Stimulated activated CD4-positive, alpha-beta T cell treated with anti-CD3 and anti-CD28 coated beads, Interleukin-1b, Interleukin-23, amount 100 ng/mL, for 24 hours (primary cell): ENCODE data around the gene TMEM225B.
"Not testable (repeated sequence)": the region's sequence is repeated elsewhere in the genome, so short reads cannot be mapped to it uniquely, and the experiment has no call there.

ENCODE experiments used
- DNase-seq, 4 experiments: peaks; one replicate each; pipeline ENCODE4 v3.0.0-alpha.2; 2020; ENCODE audit warnings: low read depth in 4 of 4, low spot score in 1 of 4

The TMEM225B gene

GRCh38 chr7:99597762-99598501, at the start of gene TMEM225B:
TMEM225B (plus strand) TSS chr7:99598267; CDS start chr7:99604389, 6,122 bp downstream.
- DNase-seq = no peak

GRCh38 chr7:99549545-99549944, 48.5 kb upstream of the TMEM225B start:
- not testable (repeated sequence) for DNase-seq

GRCh38 chr7:99551334-99551733, 46.7 kb upstream of the TMEM225B start:
- no peak for DNase-seq

GRCh38 chr7:99551767-99552463, 46.2 kb upstream of the TMEM225B start, which contains the start of gene FAM200A:
FAM200A (minus strand) TSS chr7:99552114; CDS start chr7:99548407, 3,707 bp downstream.
- DNase-seq = peak; percentile 72 to 77 (median 74)

- no peak for DNase-seq
Measured at GRCh38 chr7:99553039-99553438, 45.0 kb upstream of the TMEM225B start.

GRCh38 chr7:99554939-99555338, 43.1 kb upstream of the TMEM225B start:
- DNase-seq = no peak

GRCh38 chr7:99557196-99557607, 40.9 kb upstream of the TMEM225B start:
- no peak for DNase-seq

GRCh38 chr7:99557940-99558305, 40.1 kb upstream of the TMEM225B start:
- DNase-seq = no peak

- peak; percentile 67 to 83 (median 80) for DNase-seq
Measured at GRCh38 chr7:99558306-99559174, 39.5 kb upstream of the TMEM225B start, which contains the start of gene ZNF655. ZNF655 (plus strand) TSS chr7:99558642; CDS start chr7:99560560, 1,918 bp downstream.

- DNase-seq = no peak
Measured at GRCh38 chr7:99559175-99559915, 38.7 kb upstream of the TMEM225B start.

GRCh38 chr7:99560834-99561736, 37.0 kb upstream of the TMEM225B start:
- DNase-seq = no peak

- DNase-seq = no peak
Measured at GRCh38 chr7:99561737-99562051, 36.4 kb upstream of the TMEM225B start.

- no peak for DNase-seq
Measured at GRCh38 chr7:99562114-99562784, 35.8 kb upstream of the TMEM225B start.

- DNase-seq = peak in 3 of 4 experiments; percentile 7 to 21 (median 9)
Measured at GRCh38 chr7:99562832-99563231, 35.2 kb upstream of the TMEM225B start.

GRCh38 chr7:99563650-99564049, 34.4 kb upstream of the TMEM225B start:
- DNase-seq = no peak

- not testable (repeated sequence) for DNase-seq
Measured at GRCh38 chr7:99568770-99569169, 29.3 kb upstream of the TMEM225B start.

- no peak for DNase-seq
Measured at GRCh38 chr7:99571768-99572167, 26.3 kb upstream of the TMEM225B start.

GRCh38 chr7:99573257-99573656, 24.8 kb upstream of the TMEM225B start:
- no peak for DNase-seq

GRCh38 chr7:99576251-99576650, 21.8 kb upstream of the TMEM225B start:
- DNase-seq = no peak
